Parathyroid adenoma (tissue), 2 donors: Measurements from ENCODE around the gene SMIM27.
A peak's percentile ranks its signal among the peaks of the same experiment; 100 is the strongest.

Source experiments
- H2AFZ ChIP-seq: fragments of 300-600 bp; sonication (generic); one replicate; pipeline ENCODE4 v1.7.0; 2017; ENCODE audit warnings: antibody characterized with exemption, mild to moderate bottlenecking
- H3K27ac ChIP-seq: fragments of 300-600 bp; sonication (generic); one replicate; pipeline ENCODE4 v1.7.0; 2017
- H3K27me3 ChIP-seq: fragments of 300-600 bp; sonication (generic); one replicate; pipeline ENCODE4 v1.7.0; 2017; ENCODE audit warnings: low read length; ENCODE audit not compliant: control insufficient read depth, insufficient read depth
- H3K36me3 ChIP-seq: fragments of 300-600 bp; sonication (generic); one replicate; pipeline ENCODE4 v1.7.0; 2017; ENCODE audit warnings: low read length; ENCODE audit not compliant: control insufficient read depth, insufficient read depth
- H3K4me1 ChIP-seq: fragments of 300-600 bp; sonication (generic); one replicate; pipeline ENCODE4 v1.7.0; 2017; ENCODE audit warnings: control low read depth
- H3K4me2 ChIP-seq: fragments of 300-600 bp; sonication (generic); one replicate; pipeline ENCODE4 v1.7.0; 2017; ENCODE audit warnings: low read length
- H3K4me3 ChIP-seq: fragments of 300-600 bp; sonication (generic); one replicate; pipeline ENCODE4 v1.7.0; 2017; ENCODE audit warnings: low read depth, low read length
- H3K79me2 ChIP-seq: fragments of 300-600 bp; sonication (generic); one replicate; pipeline ENCODE4 v1.7.0; 2017; ENCODE audit warnings: control low read depth
- H3K9ac ChIP-seq: fragments of 300-600 bp; sonication (generic); one replicate; pipeline ENCODE4 v1.7.0; 2017; ENCODE audit warnings: mild to moderate bottlenecking
- H3K9me3 ChIP-seq: fragments of 300-600 bp; sonication (generic); one replicate; pipeline ENCODE4 v1.7.0; 2017; ENCODE audit warnings: low read length; ENCODE audit not compliant: control insufficient read depth
- CTCF ChIP-seq: fragments of 300-600 bp; sonication (generic); IDR thresholded peaks from one replicate; pipeline ENCODE4 v1.7.0; 2017; ENCODE audit warnings: antibody characterized with exemption, mild to moderate bottlenecking
- donor health status: primary hyperparathyroidism.

Gene SMIM27

GRCh38 chr9:32581512-32582143, 29.5 kb downstream of the SMIM27 start:
- H3K27ac ChIP-seq = no peak overlapping the region
- no peaks in the 10 kb centered on the region for H3K79me2 ChIP-seq
- peak; percentile 36 for TF ChIP-seq CTCF
- no peaks in the 10 kb centered on the region for H3K27me3 ChIP-seq
- H3K9ac ChIP-seq = no peak overlapping the region
- no peak overlapping the region for H2AFZ ChIP-seq
- H3K4me1 ChIP-seq = no peaks in the 10 kb centered on the region
- H3K36me3 ChIP-seq = no peaks in the 10 kb centered on the region
- H3K4me2 ChIP-seq = no peak overlapping the region
- H3K9me3 ChIP-seq = no peaks in the 10 kb centered on the region
- no peak overlapping the region for H3K4me3 ChIP-seq

- Histone ChIP-seq H3K4me1 (no peaks in the 10 kb centered on the region), H2AFZ (no peak overlapping the region)
- TF ChIP-seq CTCF = no peak
Observed at GRCh38 chr9:32584784-32585183, 32.7 kb downstream of the SMIM27 start.

GRCh38 chr9:32587901-32588300, 35.8 kb downstream of the SMIM27 start:
- Histone ChIP-seq H3K9ac (no peak overlapping the region), H3K27me3 (no peaks in the 10 kb centered on the region), H3K4me3 (no peak overlapping the region), H3K27ac (no peak overlapping the region), H2AFZ (no peak overlapping the region), H3K36me3 (no peaks in the 10 kb centered on the region), H3K4me1 (no peaks in the 10 kb centered on the region), H3K79me2 (no peaks in the 10 kb centered on the region), H3K9me3 (no peaks in the 10 kb centered on the region), H3K4me2 (no peak overlapping the region)
- no peak for TF ChIP-seq CTCF

More at GRCh38 chr9:32584784-32585183, 32.7 kb downstream of the SMIM27 start:
- Histone ChIP-seq H3K27ac (no peak overlapping the region), H3K4me3 (no peak overlapping the region), H3K27me3 (no peaks in the 10 kb centered on the region), H3K9me3 (no peaks in the 10 kb centered on the region), H3K36me3 (no peaks in the 10 kb centered on the region), H3K9ac (no peak overlapping the region), H3K79me2 (no peaks in the 10 kb centered on the region), H3K4me2 (no peak overlapping the region)

GRCh38 chr9:32589083-32589723, 37.1 kb downstream of the SMIM27 start:
- no peak overlapping the region for H3K4me2 ChIP-seq
- no peaks in the 10 kb centered on the region for H3K27me3 ChIP-seq
- no peaks in the 10 kb centered on the region for H3K4me1 ChIP-seq
- H3K4me3 ChIP-seq = no peak overlapping the region
- H3K27ac ChIP-seq = no peak overlapping the region
- H3K79me2 ChIP-seq = no peaks in the 10 kb centered on the region
- H2AFZ ChIP-seq = no peak overlapping the region
- no peaks in the 10 kb centered on the region for H3K36me3 ChIP-seq
- TF ChIP-seq CTCF = peak; percentile 31
- H3K9ac ChIP-seq = no peak overlapping the region
- H3K9me3 ChIP-seq = no peaks in the 10 kb centered on the region

GRCh38 chr9:32590476-32590875, 38.3 kb downstream of the SMIM27 start:
- no peak overlapping the region for H3K27ac ChIP-seq
- no peaks in the 10 kb centered on the region for H3K79me2 ChIP-seq
- no peaks in the 10 kb centered on the region for H3K4me1 ChIP-seq
- no peak overlapping the region for H3K4me3 ChIP-seq
- no peak overlapping the region for H3K9ac ChIP-seq
- H3K27me3 ChIP-seq = no peaks in the 10 kb centered on the region
- H2AFZ ChIP-seq = no peak overlapping the region
- no peak for TF ChIP-seq CTCF
- no peak overlapping the region for H3K4me2 ChIP-seq
- no peaks in the 10 kb centered on the region for H3K9me3 ChIP-seq
- no peaks in the 10 kb centered on the region for H3K36me3 ChIP-seq
